Measurements from ENCODE around the gene BMPER.
A peak's percentile ranks its signal among the peaks of the same experiment; 100 is the strongest.

BMPER gene

GRCh38 chr7:33971106-33971505, 65.8 kb downstream of the BMPER start:
- DNase-seq = no peak

- no peak for DNase-seq
These were observed 68.1 kb downstream of the BMPER start for GRCh38 chr7:33973231-33974015.

- DNase-seq = no peak
These were observed 74.0 kb downstream of the BMPER start for GRCh38 chr7:33979300-33979806.

- DNase-seq = no peak
These were observed 74.5 kb downstream of the BMPER start for GRCh38 chr7:33979807-33980355.

DNA sequence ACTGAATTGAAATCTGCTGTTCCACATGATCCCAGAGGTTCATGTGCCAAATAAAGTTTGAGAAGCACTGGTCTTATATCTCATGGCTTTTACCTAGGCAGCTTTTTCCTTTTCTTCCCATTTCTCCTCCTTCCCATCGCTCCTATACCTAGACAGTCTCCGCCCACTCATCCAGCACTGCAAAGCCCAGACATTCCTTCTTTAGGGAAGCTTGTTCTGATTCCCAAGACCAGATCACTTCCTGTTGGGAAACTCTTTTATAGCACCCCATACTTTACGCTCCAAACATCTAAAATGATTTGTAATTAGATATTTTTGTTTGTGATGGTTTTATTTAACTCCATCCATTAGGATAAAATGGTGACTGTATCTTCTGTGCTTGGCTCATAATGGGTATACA, 75.9 kb downstream of the BMPER start:
- no peak for DNase-seq

DNA sequence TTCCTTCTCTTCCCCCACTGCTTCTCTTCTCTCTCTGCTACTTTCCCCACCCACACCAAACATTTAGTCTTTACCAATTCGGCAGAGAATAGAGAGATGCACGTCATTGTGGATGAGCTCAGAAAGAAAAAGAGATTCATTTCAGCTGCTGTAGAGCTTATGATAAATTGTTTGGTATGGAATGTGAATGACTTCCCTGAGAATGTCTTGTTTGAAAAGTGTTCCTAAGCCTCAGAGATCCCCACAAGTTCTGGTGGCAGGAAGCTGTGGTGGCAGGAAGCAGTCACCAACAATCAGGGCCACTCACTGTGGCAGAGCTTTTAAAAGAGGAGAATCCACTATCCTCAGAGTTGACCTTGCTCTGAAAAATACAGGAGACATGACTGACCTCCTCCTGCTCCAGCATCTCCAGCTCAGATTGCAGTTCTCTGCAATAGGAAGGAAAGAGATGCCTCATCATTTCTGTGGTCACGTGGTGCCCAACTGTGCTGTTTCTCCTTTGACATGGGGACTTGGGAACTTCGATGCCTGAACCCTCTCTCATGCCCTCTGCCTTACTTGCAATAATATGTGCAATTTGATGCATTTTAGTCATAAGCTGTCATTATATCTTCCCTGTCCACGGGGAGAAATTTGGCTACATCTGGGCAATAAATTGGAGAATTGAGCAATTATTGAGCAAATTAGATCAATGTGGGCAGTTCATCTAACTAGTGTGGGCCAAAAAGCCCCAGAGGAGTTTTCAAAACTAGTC, 76.5 kb downstream of the BMPER start:
- DNase-seq = no peak

DNA sequence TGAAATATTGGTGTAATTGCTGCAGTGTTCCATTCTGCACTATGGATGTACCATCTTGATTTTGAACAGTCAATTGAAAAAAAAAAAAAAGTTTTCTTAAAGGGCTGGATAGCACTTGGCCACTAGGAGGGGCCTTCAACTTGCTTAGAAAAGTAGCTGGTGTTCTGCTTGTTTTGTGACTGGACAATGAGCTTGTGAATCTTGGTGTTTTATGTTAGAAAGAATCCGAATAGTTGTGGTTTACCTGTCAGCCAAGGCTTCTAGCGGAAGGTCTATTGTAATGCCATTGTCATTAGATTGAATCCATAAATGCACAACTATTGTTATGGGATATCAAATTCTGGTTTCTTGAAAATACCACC, 77.1 kb downstream of the BMPER start:
- no peak for DNase-seq

DNA sequence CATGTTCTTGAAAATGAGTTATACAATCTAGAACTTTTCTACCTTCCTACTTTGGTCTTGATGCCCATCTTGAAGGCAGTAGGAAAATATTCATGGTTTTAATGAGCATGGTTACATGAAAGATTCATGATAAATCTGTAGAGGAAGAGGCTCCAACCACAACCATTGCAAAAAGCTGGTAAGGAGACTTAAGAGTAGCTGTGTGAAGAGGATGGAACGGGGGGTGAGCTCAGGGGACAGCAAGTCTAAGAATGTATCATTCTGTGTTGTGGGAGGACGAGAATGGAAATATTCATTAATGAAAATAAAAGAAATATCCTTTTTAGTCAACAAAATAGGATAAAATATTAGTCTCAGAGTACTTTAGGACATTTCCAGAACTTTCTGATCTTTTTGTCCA, 81.1 kb downstream of the BMPER start:
- DNase-seq = no peak

DNA sequence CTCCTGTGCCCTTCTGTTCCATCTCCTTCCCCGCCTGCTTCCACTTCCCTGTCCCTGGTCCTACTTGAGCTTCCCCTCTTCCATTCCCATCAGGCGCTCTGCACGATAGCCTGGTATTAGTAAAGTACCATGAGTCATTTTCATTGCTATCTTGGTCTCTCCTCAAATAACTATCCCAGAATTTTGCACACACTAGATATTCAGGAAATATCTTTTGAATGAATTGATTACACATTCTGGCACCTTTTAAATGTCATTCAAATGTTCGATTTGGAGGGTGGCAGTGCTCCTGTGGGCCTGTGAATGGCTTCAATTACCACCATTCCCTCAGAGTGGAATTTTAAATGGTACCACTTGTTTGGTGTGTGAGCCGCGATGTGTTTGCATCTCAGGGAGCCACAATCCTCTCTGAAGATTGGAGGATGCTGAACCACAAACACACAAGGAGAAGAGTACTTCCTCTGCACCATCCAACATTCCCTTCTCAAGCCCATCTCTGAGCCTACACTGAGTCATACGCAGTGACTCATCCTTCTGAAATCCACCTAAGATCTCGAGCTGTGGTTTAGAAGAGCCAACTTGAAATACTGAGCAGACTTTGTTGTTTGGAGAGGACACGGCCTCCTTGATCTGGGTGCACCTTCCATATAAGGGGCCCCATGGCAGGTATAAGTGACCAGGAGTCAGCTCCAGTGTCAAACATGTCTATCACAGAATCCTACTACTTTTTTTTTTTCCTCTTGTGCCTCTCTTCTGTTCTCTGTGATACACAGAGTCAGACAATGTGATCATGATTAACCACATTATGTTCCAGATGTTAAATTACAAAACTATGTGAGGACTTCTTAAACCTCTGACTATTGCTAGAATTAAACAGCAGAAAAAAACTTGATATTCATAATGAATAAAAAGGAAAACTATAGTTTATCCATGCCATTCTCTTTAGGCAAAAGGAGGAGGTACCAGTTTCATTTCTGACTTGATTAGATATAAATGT, 81.9 kb downstream of the BMPER start:
- no peak for DNase-seq

GRCh38 chr7:33996899-33997298, 91.6 kb downstream of the BMPER start:
- DNase-seq = no peak

DNA sequence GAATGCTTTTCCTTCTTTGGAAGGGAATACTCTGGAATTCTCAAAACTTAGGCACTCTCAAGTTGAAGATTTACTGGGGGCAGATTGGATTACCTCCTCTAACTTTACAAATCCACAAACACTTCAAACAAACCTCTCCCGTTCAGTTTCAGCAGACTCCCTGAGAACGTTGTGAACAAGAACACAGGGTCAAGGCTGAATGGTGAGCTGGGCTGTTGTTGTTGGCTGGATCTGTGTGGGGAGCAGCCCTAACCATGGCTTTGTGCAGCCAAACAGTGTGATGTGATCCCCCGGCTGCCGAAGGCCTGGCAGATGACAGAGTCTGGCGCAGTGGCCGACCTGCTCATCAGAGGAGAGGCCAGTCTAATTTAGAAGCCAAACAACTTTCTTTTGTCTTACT, 93.1 kb downstream of the BMPER start:
- peak; percentile 48 for DNase-seq

- no peak for DNase-seq
These were observed 105.8 kb downstream of the BMPER start for GRCh38 chr7:34011017-34011695.

DNA sequence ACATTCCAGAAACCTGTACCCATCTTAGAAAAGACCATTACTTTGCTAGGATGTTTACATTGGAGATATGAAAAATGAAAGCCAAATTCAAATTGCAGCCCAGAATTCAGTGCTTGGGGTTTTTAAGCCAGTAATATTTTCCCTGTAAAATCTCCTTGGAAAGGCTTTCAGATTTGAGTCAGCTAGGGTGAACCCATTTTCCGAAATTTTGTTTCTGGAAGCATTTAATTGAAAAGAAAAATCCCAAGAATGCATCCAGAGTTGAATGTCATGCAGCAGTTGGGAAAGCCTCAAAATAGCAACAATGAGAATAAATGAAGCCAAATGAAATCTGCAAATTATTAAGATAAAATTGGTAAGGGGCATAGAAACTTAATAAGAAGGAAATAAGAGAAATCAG, 106.4 kb downstream of the BMPER start:
- DNase-seq = no peak

- DNase-seq = no peak
These were observed 108.1 kb downstream of the BMPER start for GRCh38 chr7:34013421-34013820.

- no peak for DNase-seq
These were observed 110.3 kb downstream of the BMPER start for GRCh38 chr7:34015651-34016050.

DNA sequence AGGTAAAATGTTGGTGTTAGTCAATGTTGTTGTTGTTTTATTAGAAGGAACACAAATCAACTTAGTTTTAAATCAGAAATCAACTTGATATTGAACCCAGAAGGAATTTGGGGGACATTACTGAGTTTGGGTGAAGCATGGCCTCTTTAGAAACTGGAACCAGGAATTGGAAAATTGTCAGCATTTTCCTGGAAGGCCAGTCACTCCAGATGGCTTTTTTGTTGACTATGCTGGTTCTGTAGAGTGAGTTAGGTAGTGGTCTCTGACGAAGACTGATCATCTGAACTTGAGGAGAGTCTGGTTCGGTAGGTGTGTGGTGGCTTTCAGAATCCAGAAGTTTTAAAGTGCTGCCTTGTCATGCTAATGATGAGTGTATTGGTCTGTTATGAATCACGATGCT, 111.5 kb downstream of the BMPER start:
- no peak for DNase-seq

DNA sequence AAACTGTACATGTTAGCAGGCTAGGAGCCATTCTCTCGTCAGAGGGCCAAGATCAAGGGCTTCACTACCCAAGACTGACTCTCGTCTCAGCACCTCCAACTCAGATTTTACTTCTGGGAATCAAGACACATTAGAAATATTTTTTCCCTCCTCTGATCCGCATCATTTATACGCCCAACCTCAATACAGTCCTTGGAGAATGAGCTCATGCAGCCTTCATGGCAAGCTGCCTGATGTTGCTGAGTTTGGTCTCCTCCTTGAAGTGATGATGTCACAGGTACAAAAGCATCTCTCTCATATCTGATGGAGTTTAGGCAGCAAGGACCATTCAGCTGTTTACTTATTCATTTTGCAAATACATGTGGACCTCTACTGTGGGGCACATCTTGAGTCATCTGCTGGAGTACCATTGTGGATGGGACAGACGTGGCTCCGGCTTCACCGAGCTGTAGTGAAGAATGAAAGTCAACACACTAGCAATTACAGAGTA, 114.0 kb downstream of the BMPER start:
- peak; percentile 81 for DNase-seq

DNA sequence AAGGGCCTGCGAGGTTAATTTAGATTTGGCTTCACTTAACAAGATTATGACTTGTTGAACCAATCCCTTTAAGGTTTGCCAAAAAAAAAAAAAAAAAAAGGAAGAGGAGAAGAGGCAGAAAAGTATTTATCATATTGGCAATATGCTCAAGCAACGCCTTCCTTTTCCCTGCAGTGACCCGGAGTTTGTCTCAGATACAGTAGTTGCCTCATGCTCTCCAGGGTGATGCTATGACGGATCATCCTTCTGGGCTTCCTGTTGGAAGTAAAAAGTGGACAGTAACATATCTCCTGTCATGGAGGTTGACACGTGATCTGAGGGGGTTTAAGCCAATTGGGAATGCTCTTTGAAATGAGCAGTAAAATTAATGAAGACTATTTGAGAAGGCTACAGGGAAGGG, 117.3 kb downstream of the BMPER start:
- DNase-seq = no peak

- no peak for DNase-seq
These were observed 120.3 kb downstream of the BMPER start for GRCh38 chr7:34025600-34025999.

DNA sequence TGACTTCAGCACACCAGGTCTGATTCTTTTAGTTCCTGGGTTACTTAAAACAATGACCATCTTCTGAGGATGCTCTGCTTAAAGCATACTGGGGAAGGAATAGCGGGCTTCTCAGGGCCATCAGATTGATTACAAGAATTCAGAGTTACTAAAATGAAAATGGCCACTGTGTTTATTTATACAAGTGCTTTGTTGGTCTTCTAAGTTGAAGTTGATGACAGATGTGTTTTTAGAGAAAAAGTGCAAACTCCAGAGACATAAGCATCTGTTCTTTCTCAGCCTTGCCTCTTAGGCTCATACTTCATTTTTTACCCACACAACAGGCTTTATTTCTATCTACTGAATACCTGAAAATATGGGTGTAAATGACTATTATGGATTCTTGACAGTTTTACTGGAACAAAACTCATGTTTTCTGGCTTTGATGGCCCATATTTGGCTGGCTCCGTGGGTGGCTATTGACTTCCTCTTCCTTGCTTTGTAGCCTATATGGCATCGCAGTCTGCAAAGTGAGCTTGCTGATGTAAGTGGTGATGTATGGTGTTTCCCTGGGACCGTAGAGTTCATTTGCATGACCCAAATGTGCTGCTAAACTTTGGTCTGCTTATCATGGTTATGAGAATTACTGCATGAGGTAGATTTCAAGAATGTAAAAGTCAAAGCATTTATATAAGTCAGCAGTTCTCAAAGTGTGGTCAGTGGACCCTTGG, 121.3 kb downstream of the BMPER start:
- DNase-seq = no peak

- DNase-seq = no peak
These were observed 125.8 kb downstream of the BMPER start for GRCh38 chr7:34031156-34031555.
